Measurements from ENCODE around the gene MMP12.

- no peak for TF ChIP-seq YY1 (IDR thresholded peaks at IDR 0.05; ENCODE audit: insufficient read depth, insufficient read length)
- TF ChIP-seq SUZ12 (IDR thresholded peaks at IDR 0.05; ENCODE audit: extremely low read depth, insufficient read depth, insufficient read length) = no peak
- TF ChIP-seq ZNF274 (IDR thresholded peaks at IDR 0.05; ENCODE audit: low read depth, low read length) = no peak
These were observed 40.2 kb upstream of the MMP12 start for GRCh38 chr11:102915044-102915375.

Data from NT2/D1 (cell line).